WERI-Rb-1 (cell line): Measurements from ENCODE around the gene NDUFB11.

Experiments
- DNase-seq: peaks from one replicate; pipeline ENCODE4 v3.0.0-alpha.2; 2020
- H3K27ac ChIP-seq: fragments of 250-450 bp; sonication (Bioruptor Pico); 2 replicates; pipeline ENCODE4 v1.5.1; 2020; ENCODE audit warnings: mild to moderate bottlenecking, moderate library complexity
- H3K27me3 ChIP-seq: fragments of 250-450 bp; sonication (Bioruptor Pico); 2 replicates; pipeline ENCODE4 v1.5.1; 2021; ENCODE audit warnings: mild to moderate bottlenecking, low read depth, moderate library complexity; ENCODE audit not compliant: insufficient read depth, severe bottlenecking
- H3K36me3 ChIP-seq: fragments of 250-450 bp; sonication (Bioruptor Pico); 2 replicates; pipeline ENCODE4 v1.5.1; 2020; ENCODE audit warnings: mild to moderate bottlenecking, moderate library complexity
- H3K4me3 ChIP-seq: 2 replicates; pipeline ENCODE4 v1.5.1; 2011; ENCODE audit warnings: low read depth, mild to moderate bottlenecking, control low read depth, low read length
- H3K9me3 ChIP-seq: fragments of 250-450 bp; sonication (Bioruptor Pico); 2 replicates; pipeline ENCODE4 v1.5.1; 2021; ENCODE audit warnings: mild to moderate bottlenecking, moderate library complexity; ENCODE audit not compliant: severe bottlenecking
- CTCF ChIP-seq: IDR thresholded peaks from 2 replicates; pipeline ENCODE4 v1.5.1; 2011; ENCODE audit warnings: low read depth, mild to moderate bottlenecking, control low read depth, inconsistent platforms, low read length

NDUFB11 gene

GRCh38 chrX:47162927-47163583 lies 18.6 kb upstream of the NDUFB11 start:
- DNase-seq = no peak
- no peak overlapping the region for H3K4me3 ChIP-seq
- peaks cover 9% of the 10 kb centered on the region for H3K36me3 ChIP-seq
- peaks cover 10% of the 10 kb centered on the region for H3K27me3 ChIP-seq
- no peak for TF ChIP-seq CTCF
- H3K27ac ChIP-seq = no peak overlapping the region
- H3K9me3 ChIP-seq = peaks cover 3% of the 10 kb centered on the region

- Histone ChIP-seq H3K36me3 (peaks cover 19% of the 10 kb centered on the region), H3K9me3 (peaks cover 3% of the 10 kb centered on the region), H3K27ac (no peak overlapping the region), H3K27me3 (peaks cover 10% of the 10 kb centered on the region), H3K4me3 (no peak overlapping the region)
- DNase-seq = no peak
- no peak for TF ChIP-seq CTCF
Observed at GRCh38 chrX:47160781-47161180, 16.3 kb upstream of the NDUFB11 start.

- DNase-seq = no peak
- Histone ChIP-seq H3K36me3 (peaks cover 23% of the 10 kb centered on the region), H3K27ac (no peak overlapping the region), H3K27me3 (peaks cover 10% of the 10 kb centered on the region), H3K4me3 (no peak overlapping the region), H3K9me3 (peaks cover 3% of the 10 kb centered on the region)
- no peak for TF ChIP-seq CTCF
Observed at GRCh38 chrX:47158781-47159180, 14.3 kb upstream of the NDUFB11 start.

GRCh38 chrX:47158131-47158530 lies 13.6 kb upstream of the NDUFB11 start:
- Histone ChIP-seq H3K27ac (no peak overlapping the region), H3K4me3 (no peak overlapping the region), H3K36me3 (peaks cover 23% of the 10 kb centered on the region), H3K27me3 (peaks cover 10% of the 10 kb centered on the region), H3K9me3 (peaks cover 3% of the 10 kb centered on the region)
- DNase-seq = no peak
- peak; percentile 25; the same call in 1 of the 2 replicates for TF ChIP-seq CTCF

GRCh38 chrX:47156611-47157520 lies 12.4 kb upstream of the NDUFB11 start:
- no peak overlapping the region for H3K4me3 ChIP-seq
- peaks cover 3% of the 10 kb centered on the region for H3K9me3 ChIP-seq
- no peak for DNase-seq
- H3K36me3 ChIP-seq = peaks cover 29% of the 10 kb centered on the region
- peaks cover 12% of the 10 kb centered on the region for H3K27me3 ChIP-seq
- TF ChIP-seq CTCF = no peak
- no peak overlapping the region for H3K27ac ChIP-seq
